Cardiac septum (tissue), 1 donor: ENCODE measurements around the gene IRF8. TPM values are rescaled to one million over a fixed set of nuclear protein-coding genes. Genes with fewer than 3 reads are reported as not detected.

Experiments used
- DNase-seq: peaks from one replicate; pipeline ENCODE4 v3.0.0-alpha.2; 2020; ENCODE audit warnings: low spot score
- intact Hi-C: fragments of 100-400 bp; cut with DNase I; formaldehyde crosslinking; loops from one replicate; pipeline ENCODE4 v1.14.0; 2022
- total RNA-seq: library from RNA; stranded (reverse); fragmentation: NEBNext Ultra II Directional; extraction: Animal tissue kit (Norgen Biotek cat#: 25700); gene quantifications from one replicate; pipeline ENCODE4 v1.2.1, GENCODE V29; 2021
- donor health status: DM: no; HTN: no; CAD: no.

IRF8 gene
- total RNA-seq, 1 donor from 2014 or later, result 1.6 TPM

DNA sequence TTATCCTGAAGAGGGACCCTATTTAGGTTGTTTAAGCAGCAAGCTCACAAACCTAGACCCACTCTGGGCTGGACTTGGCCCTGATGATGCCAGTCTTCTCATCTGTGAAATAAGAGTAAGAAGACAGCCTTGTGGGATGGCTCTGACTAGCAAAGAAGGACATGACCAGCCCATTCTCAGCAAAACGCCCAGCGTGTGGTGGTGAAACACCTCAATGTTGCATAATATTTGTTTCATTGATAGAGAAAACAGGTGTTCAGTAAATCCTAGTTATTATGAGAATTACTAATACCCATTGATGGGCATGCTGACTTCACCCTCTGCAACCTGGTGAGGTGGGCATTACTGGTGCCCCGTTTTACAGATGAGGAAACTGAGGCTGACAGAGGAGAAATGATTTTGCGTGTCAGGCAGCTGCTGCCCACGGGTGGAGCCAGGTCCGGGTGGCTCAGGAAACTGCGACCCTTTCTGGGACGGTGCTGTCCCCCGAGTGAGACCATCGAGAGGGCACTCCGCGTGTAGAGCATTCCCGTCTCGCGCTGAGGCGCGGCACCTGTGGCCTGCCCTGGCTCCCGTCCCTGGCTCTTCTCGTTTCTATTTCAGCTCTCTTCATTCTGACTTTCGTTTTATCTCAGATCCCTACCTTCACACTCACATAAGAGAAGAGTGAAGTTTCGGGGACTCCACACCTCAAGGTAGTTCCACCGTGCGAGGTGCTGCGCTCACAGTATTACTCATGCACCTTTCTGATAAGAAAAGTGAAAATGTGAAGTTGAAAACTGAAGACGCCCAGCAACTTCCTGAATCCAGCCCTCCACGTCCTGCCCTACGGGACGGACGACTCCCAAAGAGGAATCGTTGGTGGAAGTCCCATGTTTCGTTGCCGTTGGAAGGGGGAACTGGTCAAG lies 48.5 kb downstream of the IRF8 start:
- no peak for DNase-seq
- intact Hi-C loops, result no loop called here

DNA sequence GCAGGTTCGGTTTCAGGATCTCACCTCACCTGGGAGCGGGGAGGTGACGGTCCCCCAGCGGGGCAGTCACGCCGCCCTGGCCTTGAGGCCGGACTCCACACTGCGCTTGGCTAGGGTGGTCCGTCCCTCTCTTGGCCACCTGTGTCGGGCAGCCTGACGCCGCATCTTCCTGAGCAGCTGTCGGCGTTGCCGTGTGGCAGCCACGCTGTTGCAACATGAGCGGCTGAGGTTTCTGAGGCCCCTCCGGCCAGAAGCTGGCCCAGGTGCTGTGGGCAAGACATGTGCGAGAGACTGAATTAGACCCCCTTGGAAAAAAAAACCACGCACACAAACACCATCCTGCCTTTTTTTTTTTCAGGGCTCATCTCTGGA lies 49.2 kb downstream of the IRF8 start:
- intact Hi-C loops, result no loop called here
- DNase-seq, result no peak

DNA sequence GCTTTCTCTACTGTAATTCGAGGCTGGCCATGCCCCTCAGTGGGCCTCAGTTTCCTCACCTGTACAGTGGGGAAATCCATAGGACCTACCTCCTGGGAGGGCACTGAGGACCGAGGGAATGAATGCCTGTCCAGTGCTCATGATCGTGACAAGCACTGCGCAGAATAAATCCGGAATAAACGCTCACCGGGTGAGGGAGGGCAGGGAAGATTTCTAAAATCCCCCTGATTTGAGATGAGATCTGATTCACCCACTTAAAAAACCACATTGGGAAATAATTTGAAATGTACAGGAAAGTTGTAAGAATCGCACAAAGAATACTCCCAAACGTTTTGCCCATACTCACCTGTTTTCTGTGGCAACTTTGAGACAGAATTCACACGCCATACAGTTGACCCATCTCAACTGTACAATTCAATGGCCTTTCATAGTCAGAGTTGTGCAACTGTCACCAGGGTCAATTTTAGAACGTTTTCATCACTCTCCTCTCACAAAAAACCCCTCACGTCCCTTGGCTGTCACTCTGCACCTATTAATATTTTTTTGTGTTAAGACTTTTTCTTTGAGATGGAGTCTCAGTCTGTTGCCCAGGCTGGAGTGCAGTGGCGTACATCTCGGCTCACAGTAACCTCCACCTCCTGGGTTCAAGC lies 49.8 kb downstream of the IRF8 start:
- DNase-seq, result no peak
- intact Hi-C loops, result no loop called here

GRCh38 chr16:85950136-85950918 lies 51.4 kb downstream of the IRF8 start:
- no peak for DNase-seq
- intact Hi-C loops, result no loop called here

- DNase-seq, result no peak
- intact Hi-C loops, result no loop called here
Observed at GRCh38 chr16:85952197-85952596, 53.2 kb downstream of the IRF8 start.

DNA sequence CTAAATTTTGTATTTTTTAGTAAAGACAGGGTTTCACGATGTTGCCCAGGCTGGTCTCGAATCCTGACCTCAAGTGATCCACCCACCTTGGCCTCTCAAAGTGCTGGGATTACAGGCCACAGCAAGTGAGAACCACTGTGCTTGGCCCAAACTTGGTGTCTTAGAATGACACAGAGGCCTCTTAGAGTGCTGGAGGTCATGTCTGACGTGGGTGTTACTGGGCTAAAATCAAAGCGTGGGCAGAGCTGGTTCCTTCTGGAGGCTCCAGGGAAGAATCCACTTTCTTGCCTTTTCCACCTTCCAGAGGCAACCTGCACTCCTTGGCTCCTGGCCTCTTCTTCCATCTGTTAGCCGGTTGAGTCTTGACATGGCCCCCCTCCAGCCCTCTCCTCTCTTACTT lies 53.8 kb downstream of the IRF8 start:
- intact Hi-C loops, result no loop called here
- DNase-seq, result no peak

- intact Hi-C loops, result no loop called here
- DNase-seq, result no peak
Observed at GRCh38 chr16:85954927-85955519, 56.1 kb downstream of the IRF8 start.

DNA sequence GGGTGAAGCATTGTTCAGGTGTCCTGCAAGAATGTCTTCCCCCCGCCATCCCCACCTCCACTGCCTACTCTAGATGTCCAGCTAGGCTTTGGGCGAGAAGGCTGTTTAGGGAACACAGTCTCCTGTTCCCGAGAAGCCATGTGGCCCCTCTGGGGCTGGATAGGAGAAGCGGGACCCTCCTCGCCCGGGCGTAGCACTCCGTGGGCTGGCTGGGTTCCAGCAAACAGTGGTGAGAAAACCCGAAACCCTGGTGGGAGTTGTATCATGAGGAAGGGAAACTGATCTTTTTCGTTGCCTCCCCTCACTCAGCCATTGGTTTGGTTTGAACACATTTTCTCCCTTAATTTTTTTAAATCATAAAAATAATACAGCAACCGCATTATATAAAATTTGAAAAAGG lies 56.6 kb downstream of the IRF8 start:
- intact Hi-C loops, result no loop called here

GRCh38 chr16:85956426-85956825 lies 57.5 kb downstream of the IRF8 start:
- intact Hi-C loops, result no loop called here

More for the DNA sequence above, 56.6 kb downstream of the IRF8 start:
- no peak for DNase-seq

GRCh38 chr16:85958731-85959130 lies 59.8 kb downstream of the IRF8 start:
- intact Hi-C loops, result no loop called here

More at GRCh38 chr16:85956426-85956825, 57.5 kb downstream of the IRF8 start:
- DNase-seq, result no peak

GRCh38 chr16:85959686-85960085 lies 60.7 kb downstream of the IRF8 start:
- intact Hi-C loops, result no loop called here
- no peak for DNase-seq

More at GRCh38 chr16:85958731-85959130, 59.8 kb downstream of the IRF8 start:
- DNase-seq, result no peak

DNA sequence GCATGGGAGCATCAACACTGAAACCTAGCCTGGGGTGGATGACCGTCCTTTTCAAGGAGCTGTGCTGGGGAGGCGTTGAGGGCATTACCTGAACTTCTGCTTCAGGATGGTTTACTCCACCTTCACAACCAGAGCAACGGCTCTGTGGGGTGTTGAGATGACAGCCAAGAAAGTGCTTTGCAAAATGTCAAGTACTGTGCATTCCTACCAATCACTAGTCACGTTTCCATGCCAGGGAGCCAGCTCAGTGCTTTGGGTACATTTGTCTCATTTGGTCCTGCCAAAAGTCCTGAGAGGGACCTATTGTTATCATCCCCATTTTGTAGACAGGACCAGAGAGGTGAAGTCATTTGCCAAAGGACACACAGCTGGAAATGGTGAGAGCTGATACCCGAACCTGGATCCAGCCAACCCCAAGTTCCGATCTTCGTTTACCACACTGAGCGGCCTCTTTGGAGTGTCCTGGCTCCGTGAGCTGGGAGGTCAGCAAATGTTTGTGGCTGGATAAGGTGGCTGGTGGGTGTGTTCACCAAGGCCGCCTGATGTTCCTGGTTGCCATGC lies 61.6 kb downstream of the IRF8 start:
- intact Hi-C loops, result no loop called here
- no peak for DNase-seq

- intact Hi-C loops, result no loop called here
- DNase-seq, result no peak
Observed at GRCh38 chr16:85961988-85962915, 63.3 kb downstream of the IRF8 start.

DNA sequence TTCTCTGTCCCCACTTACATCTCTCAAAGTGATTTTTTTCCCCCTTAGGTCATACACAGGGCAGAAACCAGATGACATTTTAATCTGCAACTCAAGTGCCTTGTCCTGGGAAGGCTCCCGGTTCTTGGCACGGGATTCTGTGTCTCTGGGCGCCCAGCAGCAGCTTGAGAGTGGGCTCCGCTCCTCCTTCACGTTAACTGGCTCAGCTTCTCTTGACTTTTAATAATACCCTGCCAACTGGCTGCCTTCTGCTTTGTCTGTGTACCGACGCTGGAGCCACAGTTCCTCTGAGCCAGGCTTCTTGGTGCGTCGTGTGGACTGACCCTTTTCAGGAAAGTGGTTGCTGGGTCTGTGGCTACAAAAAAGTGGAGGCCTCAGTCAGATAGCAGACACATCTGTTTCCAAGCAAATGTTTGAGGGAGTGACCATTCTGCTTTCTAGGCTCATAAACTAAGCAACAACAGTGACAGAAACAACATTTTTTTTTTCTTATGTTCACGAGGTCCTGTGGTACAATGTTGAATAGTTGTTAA lies 64.9 kb downstream of the IRF8 start:
- intact Hi-C loops, result no loop called here
- DNase-seq, result no peak

DNA sequence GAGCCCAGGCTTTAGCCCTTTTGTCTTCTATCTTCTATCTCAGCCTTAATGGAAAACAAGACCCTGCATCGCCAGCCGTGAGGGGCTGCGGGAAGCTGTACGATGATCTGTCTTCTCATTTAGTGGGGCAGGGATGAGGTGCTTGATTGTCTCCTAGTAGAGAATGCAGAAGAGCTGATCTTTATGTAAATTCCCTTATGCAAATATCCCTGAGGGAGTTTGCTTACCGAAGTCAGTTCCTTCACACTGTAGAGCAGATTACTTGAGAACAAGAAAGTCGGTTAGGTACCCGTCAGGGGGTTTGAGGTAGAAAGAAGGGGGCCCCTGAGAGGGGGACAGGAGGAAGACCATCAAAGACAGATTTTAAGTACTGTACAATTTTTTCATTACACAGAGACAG lies 66.2 kb downstream of the IRF8 start:
- DNase-seq, result no peak
- intact Hi-C loops, result no loop called here

GRCh38 chr16:85967111-85967510 lies 68.1 kb downstream of the IRF8 start:
- no peak for DNase-seq
- intact Hi-C loops, result no loop called here

GRCh38 chr16:85968041-85968920 lies 69.3 kb downstream of the IRF8 start:
- intact Hi-C loops, result no loop called here
- no peak for DNase-seq
